ENCODE measurements around the gene ELAVL2. TPM values are rescaled to one million over a fixed set of nuclear protein-coding genes. Genes with fewer than 3 reads are reported as not detected.

The ELAVL2 gene
- total RNA-seq, 1 experiment from 2014 or later, result 16.3 TPM

GRCh38 chr9:23665635-23666034 is 160.4 kb downstream of the ELAVL2 start:
- Histone ChIP-seq H3K9me3 (ENCODE audit: low read length) (no peaks in the 10 kb centered on the region), H3K27me3 (ENCODE audit: low read length) (no peaks in the 10 kb centered on the region), H4K20me1 (ENCODE audit: low read length) (no peaks in the 10 kb centered on the region), H3K4me2 (ENCODE audit: low read length) (no peak overlapping the region), H3K9ac (ENCODE audit: low read length) (no peak overlapping the region), H3K79me2 (ENCODE audit: low read length) (no peaks in the 10 kb centered on the region), H3K9me2 (replicated peaks; ENCODE audit: low read length) (no peaks in the 10 kb centered on the region), H3K4me3 (ENCODE audit: low read length) (no peak overlapping the region), H3F3A (ENCODE audit: low read length, unreplicated experiment) (no peaks in the 10 kb centered on the region), H2AFZ (ENCODE audit: low read length) (no peak overlapping the region), H3K27ac (ENCODE audit: low read length) (no peak overlapping the region), H3K36me3 (ENCODE audit: low read depth, low read length) (peaks cover 32% of the 10 kb centered on the region), H3K4me1 (ENCODE audit: insufficient read depth, low read length) (peaks cover 22% of the 10 kb centered on the region)
- CTCF ChIA-PET, result no interaction called here
- BruUV-seq (replicated peaks), result no TSS peak
- POLR2A ChIA-PET (ENCODE audit: unreplicated experiment), result no interaction called here
- ATAC-seq, result no peak
- intact Hi-C loops (cut with micrococcal nuclease), result no loop called here
- no peak for TF ChIP-seq EZH2phosphoT487 (IDR thresholded peaks at IDR 0.05; ENCODE audit: borderline replicate concordance, low read length)
- no peak for TF ChIP-seq CTCF (conservative IDR thresholded peaks at IDR 0.05; ENCODE audit: low read depth, low read length)
- no peak for TF ChIP-seq EZH2 (IDR thresholded peaks at IDR 0.05; ENCODE audit: low read length, unreplicated experiment)
- no peak for DNase-seq

GRCh38 chr9:23665051-23665450 is 161.0 kb downstream of the ELAVL2 start:
- POLR2A ChIA-PET (ENCODE audit: unreplicated experiment), result no interaction called here
- CTCF ChIA-PET, result no interaction called here
- no peak for DNase-seq

More at GRCh38 chr9:23665051-23665450, 161.0 kb downstream of the ELAVL2 start:
- H3F3A ChIP-seq (ENCODE audit: low read length, unreplicated experiment), result no peaks in the 10 kb centered on the region
- BruUV-seq (replicated peaks), result no TSS peak
- peaks cover 32% of the 10 kb centered on the region for H3K36me3 ChIP-seq (ENCODE audit: low read depth, low read length)
- H3K4me2 ChIP-seq (ENCODE audit: low read length), result no peak overlapping the region
- TF ChIP-seq EZH2phosphoT487 (IDR thresholded peaks at IDR 0.05; ENCODE audit: borderline replicate concordance, low read length) (no peak), CTCF (conservative IDR thresholded peaks at IDR 0.05; ENCODE audit: low read depth, low read length) (no peak), EZH2 (IDR thresholded peaks at IDR 0.05; ENCODE audit: low read length, unreplicated experiment) (no peak)
- peak overlapping the region; percentile 93; the same call in 1 of the 2 replicates for H3K27ac ChIP-seq (ENCODE audit: low read length)
- no peaks in the 10 kb centered on the region for H3K79me2 ChIP-seq (ENCODE audit: low read length)
- no peaks in the 10 kb centered on the region for H4K20me1 ChIP-seq (ENCODE audit: low read length)
- H3K4me1 ChIP-seq (ENCODE audit: insufficient read depth, low read length), result peaks cover 22% of the 10 kb centered on the region
- no peak overlapping the region for H2AFZ ChIP-seq (ENCODE audit: low read length)
- no peak overlapping the region for H3K4me3 ChIP-seq (ENCODE audit: low read length)
- no peaks in the 10 kb centered on the region for H3K9me2 ChIP-seq (replicated peaks; ENCODE audit: low read length)
- no peak overlapping the region for H3K9ac ChIP-seq (ENCODE audit: low read length)
- no peaks in the 10 kb centered on the region for H3K9me3 ChIP-seq (ENCODE audit: low read length)
- H3K27me3 ChIP-seq (ENCODE audit: low read length), result no peaks in the 10 kb centered on the region
- intact Hi-C loops (cut with micrococcal nuclease), result no loop called here
- ATAC-seq, result no peak

All from PC-3 (cell line).